22Rv1 (cell line): ENCODE measurements around the gene MSH4.

Experiments used
- CTCF ChIP-seq: fragments of 450-650 bp; IDR thresholded peaks from 2 replicates; pipeline ENCODE4 v1.5.1; 2017; ENCODE audit warnings: mild to moderate bottlenecking
- ZFX ChIP-seq: fragments of 450-650 bp; IDR thresholded peaks from 2 replicates; pipeline ENCODE4 v1.6.1; 2017; ENCODE audit warnings: antibody characterized with exemption, borderline replicate concordance

- TF ChIP-seq CTCF = no peak
- no peak for TF ChIP-seq ZFX
Measured at GRCh38 chr1:75787524-75787923, 9.2 kb upstream of the MSH4 start.
